SK-N-MC (cell line): ENCODE measurements around the gene SLC1A2.

Experiments
- EZH2 ChIP-seq: fragments of 200-600 bp; sonication (generic); IDR thresholded peaks from one replicate; pipeline ENCODE4 v1.6.1; 2017; ENCODE audit warnings: antibody characterized with exemption
- FOXP2 ChIP-seq: optimal IDR thresholded peaks from 2 replicates; pipeline ENCODE3; 2011; ENCODE audit warnings: mild to moderate bottlenecking, moderate library complexity; ENCODE audit not compliant: insufficient read depth; ENCODE audit errors: extremely low read length, control extremely low read depth
- POLR2AphosphoS5 ChIP-seq: IDR thresholded peaks from 2 replicates; pipeline ENCODE4 v1.6.1; 2012; ENCODE audit warnings: mild to moderate bottlenecking, low read depth, low read length, borderline replicate concordance

GRCh38 chr11:35394941-35395340 is 24.4 kb downstream of the SLC1A2 start:
- TF ChIP-seq POLR2AphosphoS5, result no peak
- no peak for TF ChIP-seq EZH2
- TF ChIP-seq FOXP2, result no peak
